NCI-H2171 treated with DMSO at 0.1 percent for 48 hours (cell line): ENCODE data around the gene IFT81.
"Not testable (repeated sequence)": the region's sequence is repeated elsewhere in the genome, so short reads cannot be mapped to it uniquely, and the experiment has no call there.

ENCODE experiments used
- DNase-seq: peaks from one replicate; lab custom pipeline; 2025; lab: John Stamatoyannopoulos, UW

IFT81 gene

GRCh38 chr12:110108309-110109036, 15.7 kb upstream of the IFT81 start:
- no peak for DNase-seq

GRCh38 chr12:110109037-110109836, 14.9 kb upstream of the IFT81 start:
- peak; percentile 50 for DNase-seq

GRCh38 chr12:110109837-110110535, 14.2 kb upstream of the IFT81 start:
- DNase-seq, result no peak

- no peak for DNase-seq
Measured at GRCh38 chr12:110111476-110112334, 12.5 kb upstream of the IFT81 start.

- DNase-seq, result no peak
Measured at GRCh38 chr12:110112335-110112660, 11.9 kb upstream of the IFT81 start.

- DNase-seq, result no peak
Measured at GRCh38 chr12:110114528-110114937, 9.6 kb upstream of the IFT81 start.

GRCh38 chr12:110115675-110116074, 8.5 kb upstream of the IFT81 start:
- no peak for DNase-seq

- no peak for DNase-seq
Measured at GRCh38 chr12:110116623-110117022, 7.5 kb upstream of the IFT81 start.

- not testable (repeated sequence) for DNase-seq
Measured at GRCh38 chr12:110117210-110117609, 6.9 kb upstream of the IFT81 start.

GRCh38 chr12:110117956-110118685, 6.0 kb upstream of the IFT81 start:
- DNase-seq, result no peak

- DNase-seq, result no peak
Measured at GRCh38 chr12:110122929-110123328, 1.2 kb upstream of the IFT81 start.

- no peak for DNase-seq
Measured at GRCh38 chr12:110123919-110124268, 263 bp upstream of the IFT81 start.

GRCh38 chr12:110126557-110126956, 2.4 kb downstream of the IFT81 start:
- no peak for DNase-seq

GRCh38 chr12:110134691-110135411, 10.7 kb downstream of the IFT81 start:
- DNase-seq, result peak; percentile 26

GRCh38 chr12:110135806-110136205, 11.6 kb downstream of the IFT81 start:
- no peak for DNase-seq

- DNase-seq, result no peak
Measured at GRCh38 chr12:110137786-110138185, 13.6 kb downstream of the IFT81 start.

- DNase-seq, result no peak
Measured at GRCh38 chr12:110141389-110141788, 17.2 kb downstream of the IFT81 start.

- DNase-seq, result no peak
Measured at GRCh38 chr12:110146986-110147385, 22.8 kb downstream of the IFT81 start.

GRCh38 chr12:110149086-110149660, 25.0 kb downstream of the IFT81 start:
- DNase-seq, result no peak

- DNase-seq, result no peak
Measured at GRCh38 chr12:110156766-110157165, 32.6 kb downstream of the IFT81 start.
